HCT116 (cell line): Measurements from ENCODE around the gene RPL28. TPM values are rescaled to one million over a fixed set of nuclear protein-coding genes. Genes with fewer than 3 reads are reported as not detected.

Experiments
- ATAC-seq: fragments of 200-7000 bp; cut with Tn5 transposase; 2 replicates; pipeline ENCODE4 v1.9.1; 2020; ENCODE audit warnings: mild to moderate bottlenecking, moderate library complexity
- BruUV-seq: library from RNA; stranded (reverse); fragments of 400-500 nt; replicated peaks from 2 replicates; lab custom pipeline; 2021; lab: Mats Ljungman, UMichigan
- CTCF ChIA-PET: fragments of 300-600 bp; sonication (Branson Sonifier 250); formaldehyde crosslinking; loops from one replicate; lab custom pipeline; 2021; ENCODE audit warnings: antibody characterized with exemption; lab: Charles Lee
- POLR2A ChIA-PET: fragments of 300-600, 350-600 bp; sonication (Branson Sonifier 250); formaldehyde crosslinking; loops from one replicate; lab custom pipeline; 2021; ENCODE audit warnings: antibody characterized with exemption; lab: Charles Lee
- RAD21 ChIA-PET, 2 experiments: fragments of 300-600 bp; sonication (Branson Sonifier 250); formaldehyde crosslinking; loops; one replicate each; lab custom pipeline; 2023; ENCODE audit warnings: low total read pairs in 2 of 2; ENCODE audit not compliant: uncharacterized antibody in 2 of 2, unreplicated experiment in 2 of 2, low non-redundant PET in 1 of 2; lab: Charles Lee
- DNase-seq: peaks from one replicate; pipeline ENCODE4 v3.0.0-alpha.2; 2010; ENCODE audit warnings: low read depth, low spot score
- H2AFZ ChIP-seq: fragments of 200-600 bp; shearing (Covaris generic), sonication (generic); 2 replicates; pipeline ENCODE4 v1.6.1; 2017; ENCODE audit warnings: low read depth, mixed run types, mixed read lengths, antibody characterized with exemption, low read length; ENCODE audit not compliant: poor library complexity, severe bottlenecking
- H3K27ac ChIP-seq: 2 replicates; pipeline ENCODE4 v1.5.1; 2012; ENCODE audit warnings: low read depth, low read length
- H3K27me3 ChIP-seq: fragments of 200-600 bp; sonication (generic); 2 replicates; pipeline ENCODE4 v1.6.1; 2016; ENCODE audit warnings: mixed run types, low read length, mixed read lengths; ENCODE audit not compliant: insufficient read depth
- H3K36me3 ChIP-seq, 2 experiments: fragments of 200-500 bp in 1 of 2; fragments of 200-600 bp in 1 of 2; sonication (Bioruptor generic) in 1 of 2; sonication (generic) in 1 of 2; 2 replicates each; pipeline versions ENCODE4 v1.5.1 to v1.6.1; 2014 to 2016; ENCODE audit warnings: low read length in 2 of 2, inconsistent platforms in 1 of 2, mixed read lengths in 1 of 2, mixed run types in 1 of 2; ENCODE audit not compliant: insufficient read depth in 2 of 2, control insufficient read depth in 1 of 2
- H3K4me1 ChIP-seq, 2 experiments: fragments of 200-600 bp in 1 of 2; sonication (generic) in 1 of 2; 2 replicates each; pipeline versions ENCODE4 v1.5.1 to v1.6.1; 2012 to 2017; ENCODE audit warnings: low read length in 2 of 2, inconsistent platforms in 1 of 2, mild to moderate bottlenecking in 1 of 2, mixed read lengths in 1 of 2, mixed run types in 1 of 2, moderate library complexity in 1 of 2; ENCODE audit not compliant: insufficient read depth in 2 of 2, control insufficient read depth in 1 of 2
- H3K4me2 ChIP-seq: fragments of 200-600 bp; sonication (generic); 2 replicates; pipeline ENCODE4 v1.6.1; 2017; ENCODE audit warnings: mixed run types, low read length, mixed read lengths
- H3K4me3 ChIP-seq, 2 experiments: fragments of 200-600 bp in 1 of 2; sonication (generic) in 1 of 2; replicated peaks in 1 of 2; 2 replicates each; pipeline ENCODE4 v1.5.1; 2011 to 2016; ENCODE audit warnings: low read length in 2 of 2, control low read depth in 1 of 2, low read depth in 1 of 2, mild to moderate bottlenecking in 1 of 2, mixed read lengths in 1 of 2, mixed run types in 1 of 2
- H3K79me2 ChIP-seq: fragments of 200-600 bp; sonication (generic); 2 replicates; pipeline ENCODE4 v1.6.1; 2017; ENCODE audit warnings: mild to moderate bottlenecking, mixed run types, low read length, moderate library complexity, mixed read lengths; ENCODE audit not compliant: insufficient read depth
- H3K9ac ChIP-seq: fragments of 200-600 bp; sonication (generic); 2 replicates; pipeline ENCODE4 v1.6.1; 2016; ENCODE audit warnings: low read length, mixed read lengths
- H3K9me2 ChIP-seq: fragments of 200-600 bp; sonication (generic), shearing (Covaris generic); 2 replicates; pipeline ENCODE4 v1.6.1; 2017; ENCODE audit warnings: mixed run types, mild to moderate bottlenecking, moderate library complexity; ENCODE audit not compliant: insufficient read depth
- H3K9me3 ChIP-seq, 2 experiments: fragments of 200-500 bp in 1 of 2; fragments of 200-600 bp in 1 of 2; sonication (Bioruptor generic) in 1 of 2; sonication (generic) in 1 of 2; 2 replicates each; pipeline ENCODE4 v1.6.1; 2014 to 2017; ENCODE audit warnings: low read length in 2 of 2, mixed read lengths in 2 of 2, inconsistent platforms in 1 of 2, low read depth in 1 of 2, mild to moderate bottlenecking in 1 of 2, mixed run types in 1 of 2, moderate library complexity in 1 of 2; ENCODE audit not compliant: control insufficient read depth in 1 of 2, insufficient read depth in 1 of 2
- H4K20me1 ChIP-seq: fragments of 200-600 bp; sonication (generic), shearing (Covaris generic); 2 replicates; pipeline ENCODE4 v1.6.1; 2017; ENCODE audit warnings: mixed run types, mild to moderate bottlenecking, moderate library complexity; ENCODE audit not compliant: insufficient read depth
- CBX3 ChIP-seq: IDR thresholded peaks from 2 replicates; pipeline ENCODE4 v1.6.1; 2012; ENCODE audit warnings: low read depth
- CEBPB ChIP-seq: IDR thresholded peaks from 2 replicates; pipeline ENCODE4 v1.6.1; 2012; ENCODE audit warnings: low read depth
- EGR1 ChIP-seq: IDR thresholded peaks from 2 replicates; pipeline ENCODE4 v1.6.1; 2012; ENCODE audit warnings: low read depth
- EZH2phosphoT487 ChIP-seq: fragments of 200-600 bp; IDR thresholded peaks from 2 replicates; pipeline ENCODE4 v1.6.1; 2018; ENCODE audit warnings: antibody characterized with exemption, borderline replicate concordance
- FOSL1 ChIP-seq: IDR thresholded peaks from 2 replicates; pipeline ENCODE4 v1.6.1; 2012; ENCODE audit warnings: low read depth
- JUND ChIP-seq: IDR thresholded peaks from 2 replicates; pipeline ENCODE4 v1.6.1; 2012
- POLR2A ChIP-seq: IDR thresholded peaks from 2 replicates; pipeline ENCODE4 v1.7.0; 2011; ENCODE audit warnings: borderline replicate concordance; ENCODE audit not compliant: insufficient read depth, insufficient read length; ENCODE audit errors: extremely low read depth
- POLR2AphosphoS5 ChIP-seq: IDR thresholded peaks from 2 replicates; pipeline ENCODE4 v1.6.1; 2011; ENCODE audit warnings: mild to moderate bottlenecking, low read depth, low read length, moderate library complexity
- RAD21 ChIP-seq: IDR thresholded peaks from 2 replicates; pipeline ENCODE4 v1.6.1; 2012; ENCODE audit warnings: low read depth, mild to moderate bottlenecking
- SIN3A ChIP-seq: IDR thresholded peaks from 2 replicates; pipeline ENCODE4 v1.6.1; 2012; ENCODE audit warnings: low read depth
- SP1 ChIP-seq: IDR thresholded peaks from 2 replicates; pipeline ENCODE4 v1.6.1; 2012; ENCODE audit warnings: low read depth
- SRF ChIP-seq: IDR thresholded peaks from 2 replicates; pipeline ENCODE4 v1.6.1; 2012; ENCODE audit warnings: low read depth
- TCF7L2 ChIP-seq: IDR thresholded peaks from 2 replicates; pipeline ENCODE4 v1.7.0; 2011; ENCODE audit warnings: borderline replicate concordance, inconsistent platforms; ENCODE audit not compliant: insufficient read depth, insufficient read length; ENCODE audit errors: extremely low read depth
- YY1 ChIP-seq: IDR thresholded peaks from 2 replicates; pipeline ENCODE4 v1.6.1; 2011; ENCODE audit warnings: low read length, low read depth, moderate library complexity, mild to moderate bottlenecking; ENCODE audit not compliant: insufficient replicate concordance; ENCODE audit errors: extremely low read depth
- ZFX ChIP-seq: fragments of 450-650 bp; IDR thresholded peaks from 2 replicates; pipeline ENCODE4 v1.6.1; 2017
- intact Hi-C: fragments of 100-400 bp; cut with micrococcal nuclease; formaldehyde crosslinking; loops from 2 replicates; pipeline ENCODE4 v1.10.0; 2022
- total RNA-seq: library from RNA; stranded (reverse); gene quantifications from one replicate; pipeline ENCODE4 v1.2.1, GENCODE V29; 2021; ENCODE audit not compliant: unreplicated experiment
- TF ChIP-seq, protein P1 (sequence below): IDR thresholded peaks from 2 replicates; pipeline ENCODE4 v1.6.1; 2012
- TF ChIP-seq, protein P2 (sequence below), 3 experiments: fragments of 200-600 bp in 1 of 3; sonication (generic) in 1 of 3; IDR thresholded peaks in 2 of 3; conservative IDR thresholded peaks in 1 of 3; 2 replicates each; pipeline ENCODE4 v1.5.1; 2012 to 2017; ENCODE audit warnings: low read depth in 2 of 3, low read length in 2 of 3, antibody characterized with exemption in 1 of 3, borderline replicate concordance in 1 of 3, control low read depth in 1 of 3, mild to moderate bottlenecking in 1 of 3, mixed read lengths in 1 of 3, mixed run types in 1 of 3, moderate library complexity in 1 of 3; ENCODE audit not compliant: insufficient read depth in 1 of 3
- TF ChIP-seq, protein P3 (sequence below): IDR thresholded peaks from 2 replicates; pipeline ENCODE4 v1.6.1; 2012; ENCODE audit warnings: low read depth
- TF ChIP-seq, protein P4 (sequence below): IDR thresholded peaks from 2 replicates; pipeline ENCODE4 v1.6.1; 2011; ENCODE audit warnings: mild to moderate bottlenecking, low read length, moderate library complexity; ENCODE audit not compliant: insufficient replicate concordance; ENCODE audit errors: extremely low read depth

The RPL28 gene
- total RNA-seq, 1 experiment from 2014 or later: 3,050 TPM

DNA sequence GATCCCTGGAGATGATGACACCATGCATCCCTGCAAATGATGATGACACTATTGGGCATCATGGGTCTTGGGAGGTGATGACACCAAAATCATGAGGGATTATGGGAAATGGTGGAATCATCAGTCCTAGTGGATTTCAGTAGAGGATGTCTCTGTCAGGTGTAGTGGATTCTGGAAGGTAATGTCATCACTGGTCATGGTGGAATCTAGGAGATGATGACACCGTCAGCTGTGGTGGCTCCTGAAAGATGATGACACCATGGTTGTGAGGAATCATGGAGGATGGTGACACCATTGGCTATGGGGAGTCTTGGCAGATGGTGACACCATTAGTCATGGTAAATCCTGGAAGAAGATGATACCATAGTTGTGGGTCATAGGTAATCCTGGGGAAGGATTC is 45.5 kb downstream of the RPL28 start:
- H3K27ac ChIP-seq: no peak overlapping the region
- H3K27me3 ChIP-seq: no peaks in the 10 kb centered on the region
- no peak overlapping the region for H3K4me2 ChIP-seq
- no TSS peak for BruUV-seq
- H3K36me3 ChIP-seq: no peaks in the 10 kb centered on the region
- no peak for ATAC-seq
- RAD21 ChIA-PET: no interaction called here
- no peaks in the 10 kb centered on the region for H3K79me2 ChIP-seq
- intact Hi-C loops: no loop called here
- peaks cover 0 to 6% of the 10 kb centered on the region in 2 experiments; a peak in 1 of 4 replicates for H3K4me1 ChIP-seq
- no peak overlapping the region for H2AFZ ChIP-seq
- POLR2A ChIA-PET: no interaction called here
- no peaks in the 10 kb centered on the region for H4K20me1 ChIP-seq
- no peak for DNase-seq
- no peaks in the 10 kb centered on the region for H3K9me2 ChIP-seq
- CTCF ChIA-PET: no interaction called here
- H3K9me3 ChIP-seq: no peaks in the 10 kb centered on the region
- H3K4me3 ChIP-seq: no peak overlapping the region
- no peak overlapping the region for H3K9ac ChIP-seq
- TF ChIP-seq, protein P1, sequence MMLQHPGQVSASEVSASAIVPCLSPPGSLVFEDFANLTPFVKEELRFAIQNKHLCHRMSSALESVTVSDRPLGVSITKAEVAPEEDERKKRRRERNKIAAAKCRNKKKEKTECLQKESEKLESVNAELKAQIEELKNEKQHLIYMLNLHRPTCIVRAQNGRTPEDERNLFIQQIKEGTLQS: no peak
- TF ChIP-seq, protein P2, sequence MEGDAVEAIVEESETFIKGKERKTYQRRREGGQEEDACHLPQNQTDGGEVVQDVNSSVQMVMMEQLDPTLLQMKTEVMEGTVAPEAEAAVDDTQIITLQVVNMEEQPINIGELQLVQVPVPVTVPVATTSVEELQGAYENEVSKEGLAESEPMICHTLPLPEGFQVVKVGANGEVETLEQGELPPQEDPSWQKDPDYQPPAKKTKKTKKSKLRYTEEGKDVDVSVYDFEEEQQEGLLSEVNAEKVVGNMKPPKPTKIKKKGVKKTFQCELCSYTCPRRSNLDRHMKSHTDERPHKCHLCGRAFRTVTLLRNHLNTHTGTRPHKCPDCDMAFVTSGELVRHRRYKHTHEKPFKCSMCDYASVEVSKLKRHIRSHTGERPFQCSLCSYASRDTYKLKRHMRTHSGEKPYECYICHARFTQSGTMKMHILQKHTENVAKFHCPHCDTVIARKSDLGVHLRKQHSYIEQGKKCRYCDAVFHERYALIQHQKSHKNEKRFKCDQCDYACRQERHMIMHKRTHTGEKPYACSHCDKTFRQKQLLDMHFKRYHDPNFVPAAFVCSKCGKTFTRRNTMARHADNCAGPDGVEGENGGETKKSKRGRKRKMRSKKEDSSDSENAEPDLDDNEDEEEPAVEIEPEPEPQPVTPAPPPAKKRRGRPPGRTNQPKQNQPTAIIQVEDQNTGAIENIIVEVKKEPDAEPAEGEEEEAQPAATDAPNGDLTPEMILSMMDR (IDR thresholded peaks at IDR 0.05 in 2 of 3, conservative IDR thresholded peaks at IDR 0.05 in 1 of 3; ENCODE audit: borderline replicate concordance in 1 of 3, insufficient read depth in 1 of 3, low read depth in 2 of 3, low read length in 2 of 3): no peak
- no peak for TF ChIP-seq POLR2AphosphoS5
- TF ChIP-seq EGR1: no peak
- no peak for TF ChIP-seq EZH2phosphoT487
- TF ChIP-seq, protein P3, sequence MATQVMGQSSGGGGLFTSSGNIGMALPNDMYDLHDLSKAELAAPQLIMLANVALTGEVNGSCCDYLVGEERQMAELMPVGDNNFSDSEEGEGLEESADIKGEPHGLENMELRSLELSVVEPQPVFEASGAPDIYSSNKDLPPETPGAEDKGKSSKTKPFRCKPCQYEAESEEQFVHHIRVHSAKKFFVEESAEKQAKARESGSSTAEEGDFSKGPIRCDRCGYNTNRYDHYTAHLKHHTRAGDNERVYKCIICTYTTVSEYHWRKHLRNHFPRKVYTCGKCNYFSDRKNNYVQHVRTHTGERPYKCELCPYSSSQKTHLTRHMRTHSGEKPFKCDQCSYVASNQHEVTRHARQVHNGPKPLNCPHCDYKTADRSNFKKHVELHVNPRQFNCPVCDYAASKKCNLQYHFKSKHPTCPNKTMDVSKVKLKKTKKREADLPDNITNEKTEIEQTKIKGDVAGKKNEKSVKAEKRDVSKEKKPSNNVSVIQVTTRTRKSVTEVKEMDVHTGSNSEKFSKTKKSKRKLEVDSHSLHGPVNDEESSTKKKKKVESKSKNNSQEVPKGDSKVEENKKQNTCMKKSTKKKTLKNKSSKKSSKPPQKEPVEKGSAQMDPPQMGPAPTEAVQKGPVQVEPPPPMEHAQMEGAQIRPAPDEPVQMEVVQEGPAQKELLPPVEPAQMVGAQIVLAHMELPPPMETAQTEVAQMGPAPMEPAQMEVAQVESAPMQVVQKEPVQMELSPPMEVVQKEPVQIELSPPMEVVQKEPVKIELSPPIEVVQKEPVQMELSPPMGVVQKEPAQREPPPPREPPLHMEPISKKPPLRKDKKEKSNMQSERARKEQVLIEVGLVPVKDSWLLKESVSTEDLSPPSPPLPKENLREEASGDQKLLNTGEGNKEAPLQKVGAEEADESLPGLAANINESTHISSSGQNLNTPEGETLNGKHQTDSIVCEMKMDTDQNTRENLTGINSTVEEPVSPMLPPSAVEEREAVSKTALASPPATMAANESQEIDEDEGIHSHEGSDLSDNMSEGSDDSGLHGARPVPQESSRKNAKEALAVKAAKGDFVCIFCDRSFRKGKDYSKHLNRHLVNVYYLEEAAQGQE: no peak
- no peak for TF ChIP-seq FOSL1
- no peak for TF ChIP-seq ZFX
- no peak for TF ChIP-seq CBX3
- TF ChIP-seq TCF7L2: no peak
- TF ChIP-seq SIN3A: no peak
- TF ChIP-seq RAD21: no peak
- TF ChIP-seq POLR2A: no peak
- TF ChIP-seq, protein P4, sequence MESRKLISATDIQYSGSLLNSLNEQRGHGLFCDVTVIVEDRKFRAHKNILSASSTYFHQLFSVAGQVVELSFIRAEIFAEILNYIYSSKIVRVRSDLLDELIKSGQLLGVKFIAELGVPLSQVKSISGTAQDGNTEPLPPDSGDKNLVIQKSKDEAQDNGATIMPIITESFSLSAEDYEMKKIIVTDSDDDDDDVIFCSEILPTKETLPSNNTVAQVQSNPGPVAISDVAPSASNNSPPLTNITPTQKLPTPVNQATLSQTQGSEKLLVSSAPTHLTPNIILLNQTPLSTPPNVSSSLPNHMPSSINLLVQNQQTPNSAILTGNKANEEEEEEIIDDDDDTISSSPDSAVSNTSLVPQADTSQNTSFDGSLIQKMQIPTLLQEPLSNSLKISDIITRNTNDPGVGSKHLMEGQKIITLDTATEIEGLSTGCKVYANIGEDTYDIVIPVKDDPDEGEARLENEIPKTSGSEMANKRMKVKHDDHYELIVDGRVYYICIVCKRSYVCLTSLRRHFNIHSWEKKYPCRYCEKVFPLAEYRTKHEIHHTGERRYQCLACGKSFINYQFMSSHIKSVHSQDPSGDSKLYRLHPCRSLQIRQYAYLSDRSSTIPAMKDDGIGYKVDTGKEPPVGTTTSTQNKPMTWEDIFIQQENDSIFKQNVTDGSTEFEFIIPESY: no peak
- no peak for TF ChIP-seq SP1
- TF ChIP-seq JUND: no peak
- TF ChIP-seq SRF: no peak
- no peak for TF ChIP-seq CEBPB
- TF ChIP-seq YY1: no peak
